Left renal pelvis (tissue), 4 donors: ENCODE measurements around the gene PBRM1. TPM values are rescaled to one million over a fixed set of nuclear protein-coding genes. Genes with fewer than 3 reads are reported as not detected.
"Not testable (repeated sequence)": the region's sequence is repeated elsewhere in the genome, so short reads cannot be mapped to it uniquely, and the experiment has no call there.

Experiments used
- DNase-seq, 4 donors: peaks; one replicate each; pipeline ENCODE4 v3.0.0-alpha.2; 2013; ENCODE audit warnings: low read depth in 4 of 4, low spot score in 3 of 4
- polyA plus RNA-seq, 4 donors: library from polyadenylated mRNA; unstranded; fragments of 120-200 nt; gene quantifications; one replicate each; pipeline ENCODE4 v1.2.1, GENCODE V29; 2013; ENCODE audit not compliant: insufficient read length in 4 of 4

Gene PBRM1
- polyA plus RNA-seq, 4 donors, result 57.9 to 66.9 (median 61.1) TPM

GRCh38 chr3:52704611-52705437 lies 19.1 kb upstream of the PBRM1 start:
- no peak for DNase-seq

GRCh38 chr3:52703341-52703740 lies 17.6 kb upstream of the PBRM1 start:
- no peak for DNase-seq

- DNase-seq, result no peak
Measured at GRCh38 chr3:52697632-52697965, 11.9 kb upstream of the PBRM1 start.

- no peak for DNase-seq
Measured at GRCh38 chr3:52696830-52697631, 11.3 kb upstream of the PBRM1 start.

GRCh38 chr3:52695798-52696671 lies 10.3 kb upstream of the PBRM1 start:
- DNase-seq, result no peak

- no peak for DNase-seq
Measured at GRCh38 chr3:52694528-52695189, 8.9 kb upstream of the PBRM1 start.

- DNase-seq, result no peak
Measured at GRCh38 chr3:52693071-52693470, 7.4 kb upstream of the PBRM1 start.

GRCh38 chr3:52690560-52690959 lies 4.8 kb upstream of the PBRM1 start:
- no peak for DNase-seq

GRCh38 chr3:52689151-52689550 lies 3.4 kb upstream of the PBRM1 start:
- DNase-seq, result no peak

GRCh38 chr3:52688266-52688665 lies 2.6 kb upstream of the PBRM1 start:
- no peak for DNase-seq

GRCh38 chr3:52685285-52685708 lies 416 bp downstream of the PBRM1 start:
- peak in 2 of 4 donors; percentile 41 to 48 for DNase-seq

- DNase-seq, result no peak
Measured at GRCh38 chr3:52684184-52684583, 1.5 kb downstream of the PBRM1 start.

GRCh38 chr3:52683611-52684010 lies 2.1 kb downstream of the PBRM1 start:
- no peak for DNase-seq

- peak in 1 of 4 donors; percentile 1 for DNase-seq
Measured at GRCh38 chr3:52682016-52682415, 3.7 kb downstream of the PBRM1 start.

- DNase-seq, result no peak
Measured at GRCh38 chr3:52681596-52681995, 4.1 kb downstream of the PBRM1 start.

- DNase-seq, result no peak
Measured at GRCh38 chr3:52679811-52680210, 5.9 kb downstream of the PBRM1 start.

- DNase-seq, result no peak
Measured at GRCh38 chr3:52679199-52679538, 6.5 kb downstream of the PBRM1 start.

GRCh38 chr3:52678265-52679198 lies 7.2 kb downstream of the PBRM1 start:
- DNase-seq, result no peak

- DNase-seq, result not testable (repeated sequence)
Measured at GRCh38 chr3:52676201-52676600, 9.5 kb downstream of the PBRM1 start.
